Lung (tissue), 12 donors: ENCODE results near the gene PPTC7. TPM values are rescaled to one million over a fixed set of nuclear protein-coding genes. Genes with fewer than 3 reads are reported as not detected.
"Not testable (repeated sequence)": the region's sequence is repeated elsewhere in the genome, so short reads cannot be mapped to it uniquely, and the experiment has no call there.

Experiments used
- ATAC-seq: fragments of 200-7000 bp; cut with Tn5 transposase; one replicate; pipeline ENCODE4 v1.9.1; 2020; ENCODE audit warnings: moderate number of reproducible peaks; ENCODE audit not compliant: insufficient read depth, low FRiP score
- DNase-seq, 3 donors: peaks; one replicate each; pipeline ENCODE4 v3.0.0-alpha.2; 2013 to 2017
- H3K27ac ChIP-seq, 2 donors: one replicate each; pipeline ENCODE4 v1.5.1; 2013; ENCODE audit warnings: mild to moderate bottlenecking in 2 of 2, moderate library complexity in 2 of 2, control low read depth in 1 of 2, inconsistent platforms in 1 of 2, low read depth in 1 of 2, low read length in 1 of 2
- H3K27me3 ChIP-seq, 3 donors: one replicate each; pipeline ENCODE4 v1.5.1; 2013; ENCODE audit warnings: low read length in 2 of 3; ENCODE audit not compliant: control insufficient read depth in 3 of 3, insufficient read depth in 3 of 3
- H3K36me3 ChIP-seq, 4 donors: one replicate each; pipeline ENCODE4 v1.5.1; 2013; ENCODE audit warnings: low read length in 4 of 4, mild to moderate bottlenecking in 1 of 4, moderate library complexity in 1 of 4; ENCODE audit not compliant: control insufficient read depth in 4 of 4, insufficient read depth in 4 of 4
- H3K4me1 ChIP-seq, 5 donors: one replicate each; pipeline ENCODE4 v1.5.1; 2013; ENCODE audit warnings: low read length in 5 of 5, mild to moderate bottlenecking in 2 of 5, moderate library complexity in 1 of 5; ENCODE audit not compliant: control insufficient read depth in 5 of 5, insufficient read depth in 5 of 5
- H3K4me3 ChIP-seq: one replicate; pipeline ENCODE4 v1.5.1; 2013; ENCODE audit warnings: mild to moderate bottlenecking, control low read depth, moderate library complexity
- H3K9ac ChIP-seq, 2 donors: one replicate each; pipeline ENCODE4 v1.5.1; 2013; ENCODE audit warnings: low read length in 2 of 2, control low read depth in 1 of 2; ENCODE audit not compliant: insufficient read depth in 1 of 2
- H3K9me3 ChIP-seq, 4 donors: one replicate each; pipeline ENCODE4 v1.5.1; 2013; ENCODE audit warnings: low read length in 3 of 4, mild to moderate bottlenecking in 1 of 4, moderate library complexity in 1 of 4; ENCODE audit not compliant: control insufficient read depth in 4 of 4, insufficient read depth in 3 of 4
- WGBS, 2 donors: extraction: QIAGEN DNeasy Blood & Tissue Kit; methylation state at CpG; one replicate each; pipeline ENCODE4 v1.1.7; 2013; 5-methylcytosine and 5-hydroxymethylcytosine counted together
- polyA plus RNA-seq, 2 donors: library from polyadenylated mRNA; stranded (reverse); fragments of 200-250 nt; gene quantifications; one replicate each; pipeline ENCODE4 v1.2.1, GENCODE V29; 2013
- total RNA-seq, 2 donors: library from RNA; depleted of rRNA in 1 of 2; stranded (reverse); fragments of >200 nt in 1 of 2; gene quantifications; one replicate each; pipeline ENCODE4 v1.2.1, GENCODE V29; 2014 to 2021
- TF ChIP-seq, protein P1 (sequence below): IDR thresholded peaks from 2 replicates; pipeline ENCODE4 v1.5.1; 2012; ENCODE audit warnings: mild to moderate bottlenecking; ENCODE audit errors: control extremely low read depth, extremely low read depth
- donor health status: control.
- donor health status: control.
- donor health status: Bipolar disorder and iron deficiency.
- donor health status: healthy.
- donor health status: DM: yes; HTN: yes; CAD: no.

PPTC7 gene
- total and polyA plus RNA-seq, 4 donors, result 7.1 to 23.4 (median 19.3) TPM

DNA sequence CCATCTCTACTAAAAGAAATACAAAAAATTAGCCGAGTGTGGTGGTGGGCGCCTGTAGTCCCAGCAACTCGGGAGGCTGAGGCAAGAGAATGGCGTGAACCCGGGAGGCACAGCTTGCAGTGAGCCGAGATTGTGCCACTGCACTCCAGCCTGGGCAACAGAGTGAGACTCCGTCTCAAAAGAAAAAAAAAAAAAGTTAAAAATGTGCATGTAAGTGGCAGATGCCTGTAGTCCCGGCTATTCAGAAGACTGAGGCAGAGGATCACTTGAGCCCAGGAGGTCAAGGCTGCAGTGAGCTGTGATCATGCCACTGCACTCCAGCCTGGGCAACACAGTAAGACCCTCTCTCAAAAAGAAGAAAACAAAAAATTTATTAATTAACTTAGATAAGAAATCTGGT lies 65.1 kb downstream of the PPTC7 start:
- WGBS, 2 donors, result 93 to 96% methylated on average over 8 of the region's 8 CpGs
- ATAC-seq, H3K4me3 ChIP-seq: not testable (repeated sequence)

DNA sequence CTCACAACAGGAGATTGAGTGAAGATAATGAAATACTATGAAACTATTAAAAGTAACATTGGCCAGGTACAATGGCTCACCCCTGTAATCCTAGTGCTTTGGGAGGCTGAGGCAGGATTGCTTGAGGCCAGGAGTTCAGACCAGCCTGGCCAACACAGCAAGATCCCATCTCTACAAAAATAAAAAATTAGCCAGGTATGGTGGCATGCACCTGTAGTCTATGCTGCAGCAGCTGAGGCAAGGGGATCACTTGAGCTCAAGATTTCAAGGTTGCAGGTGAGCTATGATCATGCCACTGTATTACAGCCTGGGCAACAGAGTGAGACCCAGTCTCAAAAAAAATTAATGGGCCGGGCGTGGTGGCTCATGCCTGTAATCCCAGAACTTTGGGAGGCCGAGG lies 66.1 kb downstream of the PPTC7 start:
- TF ChIP-seq, protein P1, sequence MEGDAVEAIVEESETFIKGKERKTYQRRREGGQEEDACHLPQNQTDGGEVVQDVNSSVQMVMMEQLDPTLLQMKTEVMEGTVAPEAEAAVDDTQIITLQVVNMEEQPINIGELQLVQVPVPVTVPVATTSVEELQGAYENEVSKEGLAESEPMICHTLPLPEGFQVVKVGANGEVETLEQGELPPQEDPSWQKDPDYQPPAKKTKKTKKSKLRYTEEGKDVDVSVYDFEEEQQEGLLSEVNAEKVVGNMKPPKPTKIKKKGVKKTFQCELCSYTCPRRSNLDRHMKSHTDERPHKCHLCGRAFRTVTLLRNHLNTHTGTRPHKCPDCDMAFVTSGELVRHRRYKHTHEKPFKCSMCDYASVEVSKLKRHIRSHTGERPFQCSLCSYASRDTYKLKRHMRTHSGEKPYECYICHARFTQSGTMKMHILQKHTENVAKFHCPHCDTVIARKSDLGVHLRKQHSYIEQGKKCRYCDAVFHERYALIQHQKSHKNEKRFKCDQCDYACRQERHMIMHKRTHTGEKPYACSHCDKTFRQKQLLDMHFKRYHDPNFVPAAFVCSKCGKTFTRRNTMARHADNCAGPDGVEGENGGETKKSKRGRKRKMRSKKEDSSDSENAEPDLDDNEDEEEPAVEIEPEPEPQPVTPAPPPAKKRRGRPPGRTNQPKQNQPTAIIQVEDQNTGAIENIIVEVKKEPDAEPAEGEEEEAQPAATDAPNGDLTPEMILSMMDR, result no peak

More for the DNA sequence above, 65.1 kb downstream of the PPTC7 start:
- H3K9me3 ChIP-seq, DNase-seq, H3K27me3 ChIP-seq, H3K4me1 ChIP-seq, H3K36me3 ChIP-seq, H3K9ac ChIP-seq, H3K27ac ChIP-seq: not testable (repeated sequence)

DNA sequence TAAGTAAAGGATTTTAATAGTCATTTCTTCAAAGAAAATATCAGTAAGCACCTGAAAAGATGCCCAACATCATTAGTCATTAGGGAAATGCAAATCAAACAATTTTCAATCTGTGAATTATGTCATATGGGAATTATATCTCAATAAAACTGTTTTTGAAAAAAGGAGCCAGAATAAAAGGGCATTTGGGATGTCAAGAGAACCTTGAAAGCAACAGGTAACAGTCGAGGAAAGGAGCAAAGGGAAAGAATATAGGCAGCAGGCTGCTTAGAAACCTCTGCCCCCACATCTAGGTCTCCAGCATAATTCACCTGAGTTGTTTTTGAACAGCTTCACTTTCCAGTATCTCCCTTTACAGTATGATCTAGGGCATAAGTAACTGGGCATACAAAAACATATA lies 68.8 kb downstream of the PPTC7 start:
- no peak for DNase-seq

More for the DNA sequence above, 66.1 kb downstream of the PPTC7 start:
- DNase-seq (no peak), ATAC-seq (no peak)
- H3K36me3 ChIP-seq, result peaks cover 0 to 4% (median 0%) of the 10 kb centered on the region in 4 donors
- no peak overlapping the region for H3K27ac ChIP-seq
- 91 to 96% methylated on average over 3 of the region's 3 CpGs for WGBS, 2 donors
- H3K9ac ChIP-seq, result no peak overlapping the region
- no peaks in the 10 kb centered on the region for H3K27me3 ChIP-seq
- H3K4me1 ChIP-seq, result no peaks in the 10 kb centered on the region
- H3K9me3 ChIP-seq, result no peaks in the 10 kb centered on the region
- H3K4me3 ChIP-seq, result no peak overlapping the region

DNA sequence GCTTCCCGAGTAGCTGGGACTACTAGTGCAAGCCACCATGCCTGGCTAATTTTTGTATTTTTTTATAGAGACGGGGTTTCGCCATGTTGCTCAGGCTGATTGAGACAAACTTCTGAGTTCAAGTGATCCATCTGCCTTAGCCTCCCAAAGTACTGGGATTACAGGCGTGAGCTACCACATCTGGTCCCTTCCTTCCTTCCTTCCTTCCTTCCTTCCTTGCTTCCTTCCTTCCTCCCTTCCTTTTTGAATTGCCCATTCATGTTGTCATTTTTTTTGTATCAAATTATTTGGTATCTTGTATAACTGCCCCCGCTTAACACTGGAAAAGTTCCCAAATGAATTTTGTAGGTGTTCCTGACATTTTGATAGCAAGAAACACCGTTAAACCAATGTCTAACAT lies 69.3 kb downstream of the PPTC7 start:
- H3K27ac ChIP-seq, result no peak overlapping the region
- TF ChIP-seq, protein P1, result no peak
- ATAC-seq, result no peak
- no peaks in the 10 kb centered on the region for H3K4me1 ChIP-seq
- H3K9ac ChIP-seq, result no peak overlapping the region
- no peaks in the 10 kb centered on the region for H3K9me3 ChIP-seq
- no peaks in the 10 kb centered on the region for H3K27me3 ChIP-seq
- H3K36me3 ChIP-seq, result peaks cover 0 to 4% (median 0%) of the 10 kb centered on the region in 4 donors
- DNase-seq, result no peak
- H3K4me3 ChIP-seq, result no peak overlapping the region
- WGBS, 2 donors, result 66 to 78% methylated on average over 6 of the region's 6 CpGs

More for the DNA sequence above, 68.8 kb downstream of the PPTC7 start:
- no peak overlapping the region for H3K4me3 ChIP-seq
- no peaks in the 10 kb centered on the region for H3K4me1 ChIP-seq
- H3K27me3 ChIP-seq, result no peaks in the 10 kb centered on the region
- no peak overlapping the region for H3K27ac ChIP-seq
- ATAC-seq, result no peak
- 68 to 88% methylated on average over 1 of the region's 1 CpG for WGBS, 2 donors
- TF ChIP-seq, protein P1, result no peak
- no peak overlapping the region for H3K9ac ChIP-seq
- peaks cover 0 to 4% (median 0%) of the 10 kb centered on the region in 4 donors for H3K36me3 ChIP-seq
- H3K9me3 ChIP-seq, result no peaks in the 10 kb centered on the region
